HepG2 (cell line): ENCODE data around the gene RPTOR.

Source experiments
- CTCF ChIP-seq: sonication (generic); formaldehyde crosslinking; IDR thresholded peaks from 2 replicates; pipeline ENCODE4 v1.5.0; 2020; ENCODE audit warnings: mild to moderate bottlenecking, missing genetic modification reagents, moderate library complexity
- EHMT2 ChIP-seq: fragments of 200-600 bp; sonication (generic); IDR thresholded peaks from 2 replicates; pipeline ENCODE4 v1.7.0; 2017; ENCODE audit warnings: antibody characterized with exemption, low read depth, low read length, borderline replicate concordance
- EP300 ChIP-seq, 3 experiments: sonication (generic) in 1 of 3; formaldehyde crosslinking in 1 of 3; IDR thresholded peaks; 2 replicates each; pipeline versions ENCODE4 v1.5.1 to v1.6.1; 2011 to 2020; ENCODE audit warnings: low read depth in 2 of 3, low read length in 2 of 3, borderline replicate concordance in 1 of 3, improper control_type of control experiment in 1 of 3, mild to moderate bottlenecking in 1 of 3, missing genetic modification reagents in 1 of 3, moderate library complexity in 1 of 3
- FOSL2 ChIP-seq: sonication (generic); formaldehyde crosslinking; IDR thresholded peaks from 2 replicates; pipeline ENCODE4 v1.4.0; 2020; ENCODE audit warnings: missing genetic modification reagents
- MAZ ChIP-seq, 2 experiments: sonication (generic) in 1 of 2; formaldehyde crosslinking in 1 of 2; IDR thresholded peaks; 2 replicates each; pipeline versions ENCODE4 v1.5.0 to v1.6.1; 2012 to 2020; ENCODE audit warnings: low read depth in 2 of 2, mild to moderate bottlenecking in 2 of 2, borderline replicate concordance in 1 of 2, improper control_type of control experiment in 1 of 2, low read length in 1 of 2, missing genetic modification reagents in 1 of 2, moderate library complexity in 1 of 2
- POLR2A ChIP-seq, 2 experiments: IDR thresholded peaks; 2 replicates each; pipeline ENCODE4 v1.6.1; 2011; ENCODE audit warnings: low read depth in 2 of 2, low read length in 2 of 2, mild to moderate bottlenecking in 1 of 2, moderate library complexity in 1 of 2; ENCODE audit not compliant: insufficient read depth in 1 of 2
- SMAD1 ChIP-seq: sonication (generic); formaldehyde crosslinking; IDR thresholded peaks from 2 replicates; pipeline ENCODE4 v1.4.0; 2020; ENCODE audit warnings: missing genetic modification reagents, low read depth, mild to moderate bottlenecking, borderline replicate concordance
- ZNF121 ChIP-seq: sonication (generic); formaldehyde crosslinking; IDR thresholded peaks from 2 replicates; pipeline ENCODE4 v1.5.0; 2020; ENCODE audit warnings: mild to moderate bottlenecking, missing genetic modification reagents
- ZNF143 ChIP-seq: sonication (generic); formaldehyde crosslinking; IDR thresholded peaks from 2 replicates; pipeline ENCODE4 v1.4.0; 2020; ENCODE audit warnings: missing genetic modification reagents
- ZNF891 ChIP-seq: sonication (generic); formaldehyde crosslinking; IDR thresholded peaks from 2 replicates; pipeline ENCODE4 v1.5.0; 2020; ENCODE audit warnings: mild to moderate bottlenecking, missing genetic modification reagents

GRCh38 chr17:81008140-81008539 is 463.5 kb downstream of the RPTOR start:
- no peak for TF ChIP-seq SMAD1 (CRISPR knock-in tag)
- no peak for TF ChIP-seq ZNF143 (CRISPR knock-in tag)
- no peak for TF ChIP-seq ZNF891
- no peak for TF ChIP-seq CTCF (CRISPR knock-in tag)
- TF ChIP-seq EP300 (IDR thresholded peaks at IDR 0.05; ENCODE audit: low read depth in 2 of 2, low read length in 2 of 2) = no peak
- no peak for TF ChIP-seq EP300 (CRISPR knock-in tag; IDR thresholded peaks at IDR 0.05; ENCODE audit: borderline replicate concordance)
- no peak for TF ChIP-seq EHMT2
- no peak for TF ChIP-seq ZNF121 (CRISPR knock-in tag)
- no peak for TF ChIP-seq POLR2A (IDR thresholded peaks at IDR 0.05; ENCODE audit: insufficient read depth in 1 of 2, low read depth in 2 of 2, low read length in 2 of 2)
- TF ChIP-seq FOSL2 (CRISPR knock-in tag) = no peak
- TF ChIP-seq MAZ (IDR thresholded peaks at IDR 0.05; ENCODE audit: borderline replicate concordance, low read depth, low read length) = no peak
- TF ChIP-seq MAZ (CRISPR knock-in tag; IDR thresholded peaks at IDR 0.05; ENCODE audit: low read depth) = no peak
